Right lobe of liver (tissue), 6 donors: ENCODE measurements around the gene EMC9. TPM values are rescaled to one million over a fixed set of nuclear protein-coding genes. Genes with fewer than 3 reads are reported as not detected.

ENCODE experiments used
- ATAC-seq, 4 donors: fragments of 200-7000 bp; cut with Tn5 transposase; one replicate each; pipeline ENCODE4 v1.9.1; 2020; ENCODE audit warnings: mild to moderate bottlenecking in 4 of 4, moderate library complexity in 4 of 4
- DNase-seq, 3 donors: peaks; one replicate each; pipeline ENCODE4 v3.0.0-alpha.2; 2020
- H3K27ac ChIP-seq, 3 donors: fragments of 200-600 bp; one replicate each; pipeline ENCODE4 v1.8.0; 2022
- H3K27me3 ChIP-seq, 2 donors: fragments of 200-600 bp; one replicate each; pipeline ENCODE4 v1.8.0; 2022
- H3K36me3 ChIP-seq, 4 donors: fragments of 200-600 bp; sonication (generic) in 1 of 4; one replicate each; pipeline versions ENCODE4 v1.5.1 to v1.8.0; 2017 to 2022; ENCODE audit warnings: control low read depth in 1 of 4
- H3K4me1 ChIP-seq, 4 donors: fragments of 200-600 bp; sonication (generic) in 1 of 4; one replicate each; pipeline versions ENCODE4 v1.5.1 to v1.8.0; 2017 to 2022; ENCODE audit warnings: control low read depth in 1 of 4
- H3K4me3 ChIP-seq, 3 donors: fragments of 200-600 bp; one replicate each; pipeline ENCODE4 v1.8.0; 2022
- H3K9me3 ChIP-seq, 4 donors: fragments of 200-600 bp; sonication (generic) in 1 of 4; one replicate each; pipeline versions ENCODE4 v1.5.1 to v1.8.0; 2017 to 2022; ENCODE audit warnings: control low read depth in 1 of 4
- POLR2A ChIP-seq: fragments of 450-650 bp; IDR thresholded peaks from one replicate; pipeline ENCODE4 v1.6.1; 2017; ENCODE audit warnings: antibody characterized with exemption, mild to moderate bottlenecking
- WGBS: methylation state at CpG from one replicate; pipeline ENCODE4 v1.1.6; 2018; ENCODE audit warnings: low coverage, low lambda C conversion rate; ENCODE audit not compliant: insufficient coverage; ENCODE audit errors: missing lambda C conversion rate; 5-methylcytosine and 5-hydroxymethylcytosine counted together
- intact Hi-C, 2 donors: fragments of 100-400 bp; cut with DNase I; formaldehyde crosslinking; loops; one replicate each; pipeline versions ENCODE4 v1.11.2 to v1.14.1; 2022
- total RNA-seq, 6 experiments: library from RNA; depleted of rRNA in 2 of 6; stranded (reverse); fragments of >200 nt in 2 of 6; fragmentation: NEBNext Ultra II Directional in 3 of 6; extraction: Animal tissue kit (Norgen Biotek cat#: 25700) in 3 of 6; gene quantifications; one replicate each; pipeline versions ENCODE4 v1.1.0 to v1.2.4, GENCODE V29; 2016 to 2023
- TF ChIP-seq, protein P1 (sequence below), 4 donors: fragments of 200-600 bp in 3 of 4; fragments of 450-650 bp in 1 of 4; IDR thresholded peaks; one replicate each; pipeline versions ENCODE4 v1.5.1 to v1.8.0; 2016 to 2022; ENCODE audit warnings: antibody characterized with exemption in 4 of 4, mild to moderate bottlenecking in 2 of 4
- donor health status: DM: no; HTN: yes; CAD: no.
- donor health status: DM: no; HTN: no; CAD: no.
- donor health status: DM: no; HTN: no; CAD: no.
- donor health status: DM: no; HTN: yes; CAD: no.
- donor health status: DM: no; HTN: yes; CAD: no.

Gene EMC9
- total RNA-seq, 6 experiments from 2014 or later = 10.2 to 21.4 (median 11.9) TPM

DNA sequence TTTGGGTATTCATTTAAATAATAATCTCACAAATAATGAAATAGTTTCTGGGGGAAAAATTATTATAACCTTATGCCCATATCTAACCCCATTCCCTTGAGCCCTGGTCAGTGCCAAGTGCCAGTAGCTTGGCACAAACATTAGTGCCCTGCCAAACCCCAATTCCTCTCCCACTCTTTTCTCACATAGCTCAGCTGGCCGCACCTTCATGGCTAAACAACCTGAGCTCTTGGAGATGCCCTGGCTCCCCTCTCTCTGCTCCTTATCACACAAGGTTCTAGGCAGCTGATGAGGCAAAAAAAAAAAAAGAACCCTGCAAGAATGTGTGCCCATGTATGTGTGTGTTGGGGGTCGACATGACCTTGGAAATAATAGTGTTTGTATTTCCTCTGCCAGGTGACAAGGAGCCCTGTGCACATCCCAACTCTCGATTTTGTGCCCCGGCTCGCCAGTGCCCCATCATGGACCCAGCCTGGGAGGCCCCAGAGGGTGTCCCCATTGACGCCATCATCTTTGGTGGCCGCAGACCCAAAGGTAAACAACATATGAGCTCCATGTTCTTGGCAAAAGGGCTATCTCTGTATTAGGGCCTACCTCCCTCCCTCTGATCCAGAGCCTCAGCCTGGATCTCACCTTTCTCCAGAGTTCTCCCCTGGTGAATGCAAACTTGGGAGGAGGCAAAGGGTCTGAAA is 38.9 kb downstream of the EMC9 start:
- H3K36me3 ChIP-seq = peaks cover 0 to 57% (median 13%) of the 10 kb centered on the region in 4 donors
- H3K9me3 ChIP-seq = no peaks in the 10 kb centered on the region
- H3K27ac ChIP-seq = peak overlapping the region in 1 of 3 donors; percentile 39
- peaks cover 0 to 94% (median 26%) of the 10 kb centered on the region in 4 donors for H3K4me1 ChIP-seq
- DNase-seq (no peak), ATAC-seq (no peak)
- intact Hi-C loops = no loop called here
- H3K27me3 ChIP-seq = no peaks in the 10 kb centered on the region
- no peak overlapping the region for H3K4me3 ChIP-seq
- WGBS = 78% methylated on average over 1 of the region's 7 CpGs
- TF ChIP-seq, protein P1, sequence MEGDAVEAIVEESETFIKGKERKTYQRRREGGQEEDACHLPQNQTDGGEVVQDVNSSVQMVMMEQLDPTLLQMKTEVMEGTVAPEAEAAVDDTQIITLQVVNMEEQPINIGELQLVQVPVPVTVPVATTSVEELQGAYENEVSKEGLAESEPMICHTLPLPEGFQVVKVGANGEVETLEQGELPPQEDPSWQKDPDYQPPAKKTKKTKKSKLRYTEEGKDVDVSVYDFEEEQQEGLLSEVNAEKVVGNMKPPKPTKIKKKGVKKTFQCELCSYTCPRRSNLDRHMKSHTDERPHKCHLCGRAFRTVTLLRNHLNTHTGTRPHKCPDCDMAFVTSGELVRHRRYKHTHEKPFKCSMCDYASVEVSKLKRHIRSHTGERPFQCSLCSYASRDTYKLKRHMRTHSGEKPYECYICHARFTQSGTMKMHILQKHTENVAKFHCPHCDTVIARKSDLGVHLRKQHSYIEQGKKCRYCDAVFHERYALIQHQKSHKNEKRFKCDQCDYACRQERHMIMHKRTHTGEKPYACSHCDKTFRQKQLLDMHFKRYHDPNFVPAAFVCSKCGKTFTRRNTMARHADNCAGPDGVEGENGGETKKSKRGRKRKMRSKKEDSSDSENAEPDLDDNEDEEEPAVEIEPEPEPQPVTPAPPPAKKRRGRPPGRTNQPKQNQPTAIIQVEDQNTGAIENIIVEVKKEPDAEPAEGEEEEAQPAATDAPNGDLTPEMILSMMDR (IDR thresholded peaks at IDR 0.05) = no peak
- no peak for TF ChIP-seq POLR2A

GRCh38 chr14:24100982-24101494 is 40.4 kb downstream of the EMC9 start:
- Histone ChIP-seq H3K27me3 (no peaks in the 10 kb centered on the region), H3K36me3 (peaks cover 0 to 68% (median 13%) of the 10 kb centered on the region in 4 donors), H3K4me3 (no peak overlapping the region), H3K27ac (peak overlapping the region in 1 of 3 donors; percentile 39), H3K9me3 (no peaks in the 10 kb centered on the region), H3K4me1 (peaks cover 0 to 96% (median 28%) of the 10 kb centered on the region in 4 donors)
- TF ChIP-seq POLR2A = no peak
- DNase-seq (no peak), ATAC-seq (no peak)
- intact Hi-C loops = no loop called here
- WGBS = 66% methylated on average over 3 of the region's 3 CpGs

DNA sequence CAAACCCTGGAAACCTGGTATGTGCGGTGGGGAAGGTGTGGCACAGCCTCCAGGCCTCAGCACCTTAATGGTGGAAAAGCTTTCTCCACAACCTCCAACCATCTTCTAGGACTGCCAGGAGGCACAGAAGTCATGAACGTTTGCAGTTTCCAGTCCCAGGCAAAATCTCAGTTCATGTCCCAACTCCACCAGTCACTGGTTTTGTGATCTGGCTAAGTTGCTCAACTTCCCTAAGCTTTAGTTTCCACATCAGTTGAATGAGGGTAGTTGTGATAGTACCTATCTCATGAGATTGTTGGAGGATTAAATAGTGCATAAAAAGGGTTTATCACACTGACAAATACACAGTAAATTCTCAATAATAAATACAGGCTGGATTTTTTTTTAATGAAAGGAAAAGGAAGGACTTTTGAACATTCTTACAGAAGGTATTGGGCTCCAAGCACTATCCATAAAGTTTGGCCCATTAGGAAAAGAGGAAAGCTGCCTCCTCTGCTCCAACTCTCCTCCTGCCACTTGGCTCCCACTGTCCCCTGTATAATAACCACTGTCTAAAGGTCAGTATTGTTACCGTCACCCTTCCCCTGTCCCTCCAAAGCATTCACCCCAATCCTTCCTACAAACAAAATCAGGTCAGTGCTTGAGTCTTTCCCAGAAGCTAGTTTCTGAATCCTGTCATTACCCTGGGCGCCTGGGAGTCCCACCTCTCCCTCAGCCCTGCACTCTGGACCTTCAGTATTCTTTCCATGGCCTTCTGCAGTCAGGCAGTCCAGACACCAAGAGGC is 41.0 kb downstream of the EMC9 start:
- ATAC-seq = no peak
- no peaks in the 10 kb centered on the region for H3K9me3 ChIP-seq
- no peak for TF ChIP-seq POLR2A
- TF ChIP-seq, protein P1 (IDR thresholded peaks at IDR 0.05) = no peak
- peaks cover 0 to 94% (median 27%) of the 10 kb centered on the region in 4 donors for H3K4me1 ChIP-seq
- H3K36me3 ChIP-seq = peaks cover 0 to 68% (median 13%) of the 10 kb centered on the region in 4 donors
- WGBS = 47% methylated on average over 3 of the region's 4 CpGs
- no peaks in the 10 kb centered on the region for H3K27me3 ChIP-seq
- peak overlapping the region in 1 of 3 donors; percentile 39 for H3K27ac ChIP-seq
- DNase-seq = no peak
- H3K4me3 ChIP-seq = no peak overlapping the region
- intact Hi-C loops = no loop called here

- no peaks in the 10 kb centered on the region for H3K9me3 ChIP-seq
- no peaks in the 10 kb centered on the region for H3K27me3 ChIP-seq
- H3K27ac ChIP-seq = peak overlapping the region in 1 of 3 donors; percentile 39
- H3K4me1 ChIP-seq = peaks cover 0 to 84% (median 26%) of the 10 kb centered on the region in 4 donors
- intact Hi-C loops = loop anchor here in 1 of 2 donors (10.0 kb wide), 1 partner anchor 56 kb away; no protein-coding TSS in a partner anchor
- peaks cover 0 to 68% (median 13%) of the 10 kb centered on the region in 4 donors for H3K36me3 ChIP-seq
- TF ChIP-seq POLR2A = no peak
- TF ChIP-seq, protein P1 (IDR thresholded peaks at IDR 0.05) = no peak
- DNase-seq = peak in 2 of 3 donors; percentile 72 to 82
- no peak overlapping the region for H3K4me3 ChIP-seq
- peak in 2 of 4 donors; percentile 4 to 25 for ATAC-seq
- 46% methylated on average over 5 of the region's 17 CpGs for WGBS
These were observed 42.2 kb downstream of the EMC9 start for GRCh38 chr14:24098927-24099813.
